Karpas-422 (cell line): ENCODE results near the gene ITPR2. TPM values are rescaled to one million over a fixed set of nuclear protein-coding genes. Genes with fewer than 3 reads are reported as not detected.
A peak's percentile ranks its signal among the peaks of the same experiment; 100 is the strongest.

Experiments used
- DNase-seq: peaks from one replicate; pipeline ENCODE4 v3.0.0-alpha.2; 2015
- H2AFZ ChIP-seq: fragments of 200-600 bp; sonication (generic); 2 replicates; pipeline ENCODE4 v1.6.1; 2014; ENCODE audit warnings: antibody characterized with exemption, low read length, mixed read lengths
- H3K27ac ChIP-seq: fragments of 200-600 bp; sonication (generic); 2 replicates; pipeline ENCODE4 v1.5.1; 2014; ENCODE audit warnings: mild to moderate bottlenecking, low read length, moderate library complexity
- H3K27me3 ChIP-seq: fragments of 200-600 bp; sonication (generic); 2 replicates; pipeline ENCODE4 v1.6.1; 2014; ENCODE audit warnings: low read length, mixed read lengths
- H3K36me3 ChIP-seq: fragments of 200-600 bp; sonication (generic); 2 replicates; pipeline ENCODE4 v1.6.1; 2014; ENCODE audit warnings: low read length, mixed read lengths; ENCODE audit not compliant: insufficient read depth
- H3K4me1 ChIP-seq: fragments of 200-600 bp; sonication (generic); 2 replicates; pipeline ENCODE4 v1.6.1; 2014; ENCODE audit warnings: mild to moderate bottlenecking, low read length, mixed read lengths
- H3K4me2 ChIP-seq: fragments of 200-600 bp; sonication (generic); 2 replicates; pipeline ENCODE4 v1.6.1; 2014; ENCODE audit warnings: low read length, low read depth, mild to moderate bottlenecking; ENCODE audit not compliant: poor library complexity, severe bottlenecking
- H3K4me3 ChIP-seq: fragments of 200-600 bp; sonication (generic); 2 replicates; pipeline ENCODE4 v1.5.1; 2014; ENCODE audit warnings: mild to moderate bottlenecking, antibody characterized with exemption, low read length, mixed read lengths
- H3K79me2 ChIP-seq: fragments of 200-600 bp; sonication (generic); 2 replicates; pipeline ENCODE4 v1.6.1; 2014; ENCODE audit warnings: mild to moderate bottlenecking, low read length, mixed read lengths
- H3K9ac ChIP-seq: fragments of 200-600 bp; sonication (generic); 2 replicates; pipeline ENCODE4 v1.6.0; 2014; ENCODE audit warnings: low read length
- H3K9me2 ChIP-seq: fragments of 200-600 bp; sonication (generic), shearing (Covaris generic); replicated peaks from 2 replicates; pipeline ENCODE4 v1.6.0; 2014; ENCODE audit warnings: mild to moderate bottlenecking, low read length, moderate library complexity; ENCODE audit not compliant: insufficient read depth
- H3K9me3 ChIP-seq: fragments of 300-700, 200-600 bp; sonication (generic); 2 replicates; pipeline ENCODE4 v1.6.1; 2014; ENCODE audit warnings: low read length, mixed read lengths
- H4K20me1 ChIP-seq: fragments of 200-600 bp; sonication (generic); 2 replicates; pipeline ENCODE4 v1.6.1; 2014; ENCODE audit warnings: mild to moderate bottlenecking, antibody characterized with exemption, low read length, low read depth; ENCODE audit not compliant: insufficient read depth
- total RNA-seq: library from RNA; depleted of rRNA; stranded (reverse); fragments of >200 nt; shearing (Covaris generic); gene quantifications from 2 replicates; pipeline ENCODE4 v1.2.3, GENCODE V29; 2014; ENCODE audit warnings: low replicate concordance

Gene ITPR2
- total RNA-seq, 1 experiment from 2014 or later: 128 TPM

DNA sequence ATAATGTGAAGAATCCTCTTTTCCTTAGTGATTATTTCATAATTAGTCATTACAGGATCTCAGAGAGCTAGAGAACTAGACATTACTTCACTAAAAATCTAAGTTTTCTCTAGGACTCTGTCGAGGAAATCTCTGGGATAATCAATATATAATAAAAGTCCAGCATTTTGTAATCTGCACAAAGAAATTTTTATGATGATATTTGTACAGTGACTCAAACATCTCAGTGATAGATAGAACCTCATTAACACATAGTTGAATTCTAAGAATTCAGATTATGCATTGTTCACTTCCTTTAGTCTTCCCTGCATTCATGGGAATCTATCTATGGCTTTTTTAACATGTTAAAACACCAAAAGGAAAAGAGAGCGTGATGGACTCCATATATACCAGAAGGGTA lies 11.0 kb downstream of the ITPR2 start:
- peaks cover 100% of the 10 kb centered on the region for H3K79me2 ChIP-seq
- no peaks in the 10 kb centered on the region for H3K9me3 ChIP-seq
- peaks cover 73% of the 10 kb centered on the region for H3K4me1 ChIP-seq
- H3K27me3 ChIP-seq: no peaks in the 10 kb centered on the region
- H3K27ac ChIP-seq: no peak overlapping the region
- no peak overlapping the region for H2AFZ ChIP-seq
- no peaks in the 10 kb centered on the region for H3K9me2 ChIP-seq
- no peak overlapping the region for H3K4me2 ChIP-seq
- DNase-seq: no peak
- no peak overlapping the region for H3K4me3 ChIP-seq
- H3K36me3 ChIP-seq: peaks cover 37% of the 10 kb centered on the region; the same call in 1 of the 2 replicates
- H4K20me1 ChIP-seq: peaks cover 6% of the 10 kb centered on the region; the same call in 1 of the 2 replicates
- no peak overlapping the region for H3K9ac ChIP-seq

DNA sequence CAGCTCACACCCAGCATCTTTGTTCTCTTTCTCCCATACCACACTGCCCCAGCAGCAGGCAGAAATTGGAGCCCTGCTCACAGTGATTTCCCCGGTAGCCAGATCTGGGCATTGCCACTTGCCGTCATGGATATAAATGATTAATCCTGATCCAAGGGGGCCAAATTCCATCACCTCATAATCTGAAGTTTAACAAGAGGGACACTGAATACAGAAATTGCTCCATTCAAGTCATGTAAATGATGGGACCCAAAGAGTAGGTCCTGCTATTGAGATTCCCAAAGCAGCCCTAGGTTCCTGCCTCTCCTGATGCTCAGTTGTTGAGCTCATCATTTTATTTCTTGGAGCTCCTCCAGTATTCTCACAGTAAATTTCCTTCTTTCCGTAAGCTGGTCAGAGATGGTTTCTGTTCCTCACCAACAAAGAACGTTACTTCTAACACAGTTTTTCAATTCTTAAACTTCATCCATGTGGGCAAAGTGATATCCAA lies 11.7 kb downstream of the ITPR2 start:
- Histone ChIP-seq H3K9me2 (no peaks in the 10 kb centered on the region), H2AFZ (no peak overlapping the region), H3K27ac (no peak overlapping the region), H3K79me2 (peaks cover 99% of the 10 kb centered on the region), H3K4me2 (no peak overlapping the region), H3K4me1 (peaks cover 65% of the 10 kb centered on the region), H3K4me3 (no peak overlapping the region), H3K9ac (no peak overlapping the region), H3K27me3 (no peaks in the 10 kb centered on the region), H3K9me3 (no peaks in the 10 kb centered on the region), H3K36me3 (peaks cover 33% of the 10 kb centered on the region; the same call in 1 of the 2 replicates), H4K20me1 (0 out of 2 replicates have a peak, but pooled peaks cover under 1% of the 10 kb centered on the region)
- no peak for DNase-seq

DNA sequence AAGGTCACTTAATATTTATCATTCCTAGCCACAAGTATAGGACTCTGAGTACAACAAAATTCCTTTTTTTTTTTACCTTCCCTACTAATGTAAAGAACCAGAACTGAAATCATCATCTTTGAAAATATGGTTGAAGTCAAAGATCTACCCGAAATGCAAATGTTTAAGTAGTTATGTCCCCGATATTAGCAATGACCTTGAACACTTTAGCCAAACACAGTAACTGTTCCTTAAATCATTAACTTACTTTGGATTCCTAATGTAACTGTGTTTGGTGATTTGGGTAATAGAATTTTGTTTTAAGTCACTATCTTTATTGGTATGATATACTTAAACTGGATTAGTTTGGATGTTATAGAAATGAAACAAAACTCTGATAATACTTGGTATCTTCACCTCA lies 14.4 kb downstream of the ITPR2 start:
- H3K4me2 ChIP-seq: no peak overlapping the region
- H3K4me3 ChIP-seq: no peak overlapping the region
- H3K9me3 ChIP-seq: no peaks in the 10 kb centered on the region
- no peak overlapping the region for H3K27ac ChIP-seq
- DNase-seq: no peak
- H3K9ac ChIP-seq: no peak overlapping the region
- no peaks in the 10 kb centered on the region for H3K9me2 ChIP-seq
- H3K79me2 ChIP-seq: peaks cover 99% of the 10 kb centered on the region
- H3K4me1 ChIP-seq: peaks cover 50% of the 10 kb centered on the region
- no peaks in the 10 kb centered on the region for H4K20me1 ChIP-seq
- H2AFZ ChIP-seq: no peak overlapping the region
- H3K36me3 ChIP-seq: peaks cover 28% of the 10 kb centered on the region; the same call in 1 of the 2 replicates
- no peaks in the 10 kb centered on the region for H3K27me3 ChIP-seq

DNA sequence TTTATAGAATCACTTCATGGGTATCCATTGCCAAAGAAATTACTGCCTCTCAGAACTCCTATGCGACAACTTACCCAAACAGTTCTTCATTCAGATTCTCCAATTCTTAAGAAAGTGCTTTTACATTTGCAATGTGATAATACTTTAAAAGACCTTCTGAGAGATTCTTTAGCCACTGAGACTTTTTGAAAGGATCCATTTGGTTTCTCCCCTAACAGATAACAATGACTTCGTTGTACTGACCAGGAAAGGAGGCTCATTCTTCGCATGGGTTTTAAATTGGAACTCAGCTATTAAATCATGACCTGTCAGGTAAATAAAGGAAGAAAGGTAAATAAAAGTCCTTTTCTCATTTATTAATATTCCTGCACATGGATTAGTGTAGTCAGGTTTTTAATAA lies 14.8 kb downstream of the ITPR2 start:
- DNase-seq: no peak
- Histone ChIP-seq H3K79me2 (peaks cover 99% of the 10 kb centered on the region), H3K9me3 (no peaks in the 10 kb centered on the region), H3K36me3 (peaks cover 32% of the 10 kb centered on the region; the same call in 1 of the 2 replicates), H3K27me3 (no peaks in the 10 kb centered on the region), H3K9me2 (no peaks in the 10 kb centered on the region), H3K4me1 (peaks cover 48% of the 10 kb centered on the region), H3K4me3 (no peak overlapping the region), H3K9ac (no peak overlapping the region), H3K27ac (no peak overlapping the region), H4K20me1 (no peaks in the 10 kb centered on the region), H2AFZ (no peak overlapping the region), H3K4me2 (no peak overlapping the region)

DNA sequence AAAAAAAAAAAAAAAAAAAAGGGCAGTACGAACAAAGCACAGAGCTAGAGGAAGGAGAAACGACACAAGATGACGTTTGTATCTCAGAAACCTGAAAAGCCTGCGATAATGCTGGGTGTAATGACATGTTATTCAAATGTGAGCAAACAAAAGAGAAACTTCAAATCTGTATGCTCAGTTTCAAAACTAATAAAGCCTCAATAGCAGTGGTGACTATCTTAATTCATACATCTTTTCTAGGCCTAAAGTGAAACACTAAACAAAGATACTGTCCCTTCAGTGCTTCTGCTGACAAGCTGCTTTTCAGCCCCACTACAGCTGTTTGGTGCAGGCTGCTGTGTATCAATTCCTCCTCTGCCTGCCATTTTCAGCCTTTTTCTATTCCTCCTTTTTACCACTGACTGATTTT lies 15.8 kb downstream of the ITPR2 start:
- Histone ChIP-seq H3K9me2 (no peaks in the 10 kb centered on the region), H3K36me3 (peaks cover 33% of the 10 kb centered on the region; the same call in 1 of the 2 replicates), H3K4me3 (no peak overlapping the region), H3K27me3 (no peaks in the 10 kb centered on the region), H3K4me2 (no peak overlapping the region), H3K4me1 (peaks cover 41% of the 10 kb centered on the region), H3K27ac (0 out of 2 replicates have a peak overlapping the region, but pooled peaks have one; percentile 14), H4K20me1 (no peaks in the 10 kb centered on the region), H3K9me3 (no peaks in the 10 kb centered on the region), H3K79me2 (peaks cover 96% of the 10 kb centered on the region), H3K9ac (no peak overlapping the region), H2AFZ (no peak overlapping the region)
- DNase-seq: no peak

DNA sequence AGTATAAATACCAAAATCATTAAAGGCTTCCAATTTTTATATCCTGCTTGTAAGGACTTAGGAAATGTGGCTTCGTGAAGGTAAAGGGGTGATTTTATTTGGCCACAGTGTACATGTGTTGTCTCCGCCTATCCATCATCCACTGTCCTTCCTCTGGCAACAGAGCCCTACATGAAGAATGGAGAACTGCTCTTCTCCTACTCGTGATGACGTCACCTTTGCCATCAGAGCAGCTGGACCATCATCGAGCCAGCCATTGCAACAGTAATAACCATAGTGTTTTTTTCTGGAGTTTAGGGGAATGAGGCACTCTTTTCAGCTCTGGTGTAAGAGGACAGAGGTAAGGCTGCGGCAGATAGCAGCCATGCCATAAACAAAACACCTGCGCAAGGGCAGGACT lies 19.2 kb downstream of the ITPR2 start:
- no peak overlapping the region for H3K4me3 ChIP-seq
- no peak overlapping the region for H2AFZ ChIP-seq
- DNase-seq: no peak
- no peaks in the 10 kb centered on the region for H3K27me3 ChIP-seq
- H3K9ac ChIP-seq: no peak overlapping the region
- peaks cover 30% of the 10 kb centered on the region for H3K36me3 ChIP-seq
- H3K9me2 ChIP-seq: no peaks in the 10 kb centered on the region
- H3K79me2 ChIP-seq: peaks cover 89% of the 10 kb centered on the region
- H3K9me3 ChIP-seq: no peaks in the 10 kb centered on the region
- no peaks in the 10 kb centered on the region for H4K20me1 ChIP-seq
- H3K4me2 ChIP-seq: no peak overlapping the region
- H3K4me1 ChIP-seq: peaks cover 36% of the 10 kb centered on the region
- H3K27ac ChIP-seq: no peak overlapping the region

DNA sequence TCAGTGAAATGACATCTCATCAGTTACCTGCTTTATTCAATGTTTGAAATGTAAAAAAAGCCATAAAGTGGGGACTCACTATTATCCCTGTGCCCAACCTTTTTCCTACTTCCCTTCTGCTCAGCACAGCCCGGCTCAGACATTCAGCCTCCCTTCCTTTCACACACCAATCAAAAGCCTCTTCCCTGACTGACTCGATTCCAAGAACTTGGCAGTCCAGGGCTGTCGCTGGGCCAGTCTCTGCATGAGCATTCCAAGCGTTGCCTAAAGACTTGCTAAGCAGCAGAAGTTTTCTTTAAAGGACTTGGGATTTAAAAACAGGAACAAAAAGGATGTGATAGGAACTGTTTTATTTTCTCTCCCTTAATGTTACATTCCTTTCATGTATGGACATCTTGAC lies 22.7 kb downstream of the ITPR2 start:
- Histone ChIP-seq H3K27ac (0 out of 2 replicates have a peak overlapping the region, but pooled peaks have one; percentile 6), H3K9ac (no peak overlapping the region), H3K4me1 (peaks cover 31% of the 10 kb centered on the region), H3K36me3 (peaks cover 16% of the 10 kb centered on the region), H3K9me2 (no peaks in the 10 kb centered on the region), H2AFZ (no peak overlapping the region), H3K4me2 (no peak overlapping the region), H3K27me3 (no peaks in the 10 kb centered on the region), H4K20me1 (no peaks in the 10 kb centered on the region), H3K79me2 (peaks cover 90% of the 10 kb centered on the region), H3K9me3 (no peaks in the 10 kb centered on the region), H3K4me3 (no peak overlapping the region)
- DNase-seq: no peak

DNA sequence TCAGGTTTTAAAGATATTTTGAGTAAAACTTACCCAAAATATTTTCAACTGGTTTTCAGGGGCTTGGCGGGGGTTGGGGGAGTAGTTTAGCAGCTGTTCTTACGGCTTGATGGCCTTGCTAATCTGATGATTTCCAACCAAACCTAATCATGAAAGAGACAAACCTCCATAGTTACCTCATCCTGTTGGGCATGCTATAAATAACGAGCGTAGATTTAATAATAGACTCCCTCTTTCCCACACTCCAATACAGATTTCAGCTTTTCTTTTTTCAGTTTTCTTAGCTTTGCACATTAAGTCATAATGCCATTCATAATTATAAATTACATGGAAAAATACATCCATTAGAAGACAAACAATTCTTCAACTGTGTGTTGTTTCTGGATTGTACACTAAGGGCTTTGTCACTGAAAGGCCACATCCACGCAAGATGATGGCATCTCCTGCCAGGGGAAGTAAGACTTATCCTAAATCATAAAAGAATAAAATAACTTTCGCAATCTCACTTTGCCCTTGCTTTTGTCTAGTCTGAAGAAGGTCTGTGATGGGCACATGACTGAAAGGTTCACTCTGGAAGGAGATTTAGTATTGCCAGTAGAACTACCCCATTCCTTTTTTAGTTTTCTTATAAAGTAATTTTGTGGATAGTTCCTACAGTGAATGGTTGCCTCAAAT lies 23.2 kb downstream of the ITPR2 start:
- H3K9ac ChIP-seq: no peak overlapping the region
- peaks cover 90% of the 10 kb centered on the region for H3K79me2 ChIP-seq
- H3K4me2 ChIP-seq: no peak overlapping the region
- H3K4me1 ChIP-seq: peaks cover 31% of the 10 kb centered on the region
- no peaks in the 10 kb centered on the region for H3K9me3 ChIP-seq
- no peak overlapping the region for H3K27ac ChIP-seq
- H3K36me3 ChIP-seq: peaks cover 16% of the 10 kb centered on the region
- DNase-seq: no peak
- no peak overlapping the region for H3K4me3 ChIP-seq
- no peaks in the 10 kb centered on the region for H3K9me2 ChIP-seq
- no peaks in the 10 kb centered on the region for H3K27me3 ChIP-seq
- H4K20me1 ChIP-seq: no peaks in the 10 kb centered on the region
- no peak overlapping the region for H2AFZ ChIP-seq
